Natural killer cell (primary cell): Measurements from ENCODE around the gene OXA1L. TPM values are rescaled to one million over a fixed set of nuclear protein-coding genes. Genes with fewer than 3 reads are reported as not detected.

Experiments used
- ATAC-seq, 3 donors: fragments of 150-1000 bp in 2 of 3; fragments of 200-7000 bp in 1 of 3; cut with Tn5 transposase; 1 replicate in 1 of 3; 2 replicates in 2 of 3; pipeline ENCODE4 v1.10.0; 2021; ENCODE audit warnings: mild to moderate bottlenecking in 2 of 3, moderate library complexity in 2 of 3
- DNase-seq, 2 donors: peaks; one replicate each; pipeline versions ENCODE4 v3.0.0 to v3.0.0-alpha.2; 2013 to 2021; ENCODE audit warnings: mixed read lengths in 1 of 2
- H3K27ac ChIP-seq: one replicate; pipeline ENCODE4 v1.5.1; 2013; ENCODE audit warnings: mild to moderate bottlenecking, low read length
- H3K27me3 ChIP-seq: one replicate; pipeline ENCODE4 v1.6.1; 2013; ENCODE audit warnings: low read length; ENCODE audit not compliant: control insufficient read depth, insufficient read depth
- H3K36me3 ChIP-seq: one replicate; pipeline ENCODE4 v1.6.1; 2013; ENCODE audit warnings: low read length; ENCODE audit not compliant: control insufficient read depth, insufficient read depth
- H3K4me1 ChIP-seq: one replicate; pipeline ENCODE4 v1.6.1; 2013; ENCODE audit warnings: low read length; ENCODE audit not compliant: control insufficient read depth, insufficient read depth
- H3K4me3 ChIP-seq: one replicate; pipeline ENCODE4 v1.5.1; 2013; ENCODE audit warnings: low read length
- H3K9me3 ChIP-seq: one replicate; pipeline ENCODE4 v1.6.1; 2013; ENCODE audit warnings: low read length; ENCODE audit not compliant: control insufficient read depth, insufficient read depth
- H3K27ac Mint-ChIP-seq, 2 donors: one replicate each; pipeline ENCODE4 v1.8.0; 2022; ENCODE audit warnings: mild to moderate bottlenecking in 2 of 2, mixed read lengths in 2 of 2, moderate library complexity in 1 of 2
- H3K27me3 Mint-ChIP-seq, 2 donors: one replicate each; pipeline ENCODE4 v1.8.0; 2022; ENCODE audit warnings: low read depth in 2 of 2, mixed read lengths in 2 of 2
- H3K36me3 Mint-ChIP-seq: one replicate; pipeline ENCODE4 v1.8.0; 2022; ENCODE audit warnings: mixed read lengths
- H3K4me1 Mint-ChIP-seq, 2 donors: one replicate each; pipeline ENCODE4 v1.8.0; 2022; ENCODE audit warnings: mixed read lengths in 2 of 2
- H3K4me3 Mint-ChIP-seq: one replicate; pipeline ENCODE4 v1.8.0; 2022; ENCODE audit warnings: mild to moderate bottlenecking, moderate library complexity, mixed read lengths
- H3K9me3 Mint-ChIP-seq, 2 donors: one replicate each; pipeline ENCODE4 v1.8.0; 2022; ENCODE audit warnings: mixed read lengths in 2 of 2
- WGBS: methylation state at CpG from one replicate; pipeline ENCODE4 v1.1.7; 2013; ENCODE audit warnings: missing lambda C conversion rate; ENCODE audit not compliant: insufficient coverage; 5-methylcytosine and 5-hydroxymethylcytosine counted together
- intact Hi-C: fragments of 100-400 bp; cut with micrococcal nuclease; formaldehyde crosslinking; loops from one replicate; pipeline ENCODE4 v1.14.2; 2022
- total RNA-seq, 4 donors: library from RNA; stranded (reverse); fragments of 120-200 nt in 1 of 4; gene quantifications; one replicate each; pipeline versions ENCODE4 v1.2.3 to v1.2.4, GENCODE V29; 2013 to 2022
- TF ChIP-seq, protein P1 (sequence below): fragments of 200-600 bp; IDR thresholded peaks from one replicate; pipeline ENCODE4 v1.8.0; 2022; ENCODE audit warnings: antibody characterized with exemption

The OXA1L gene
- total RNA-seq, 3 donors from 2014 or later (not counting 1 experiment from before 2014, with no cell fraction given), result 121 to 143 (median 125) TPM

DNA sequence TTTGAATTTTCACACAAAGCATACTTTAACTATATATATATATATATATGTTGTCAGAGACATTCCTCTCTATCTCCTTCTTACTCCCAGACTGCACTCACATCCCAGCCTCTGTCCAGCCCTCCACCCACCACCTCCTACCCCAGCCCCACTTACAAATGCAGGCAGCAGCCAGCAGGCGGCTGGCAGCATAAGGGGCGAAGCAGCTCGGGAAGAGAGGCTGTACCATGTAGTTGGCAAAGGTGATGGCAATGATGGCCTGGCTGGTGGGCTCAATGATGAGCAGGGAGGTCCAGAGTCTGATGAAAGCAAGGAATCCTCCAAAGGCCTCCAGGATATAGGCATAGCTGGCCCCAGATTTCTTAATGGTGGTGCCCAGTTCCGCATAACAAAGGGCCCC lies 46.3 kb downstream of the OXA1L start:
- H3K9me3 ChIP-seq, result no peaks in the 10 kb centered on the region
- Mint-ChIP-seq H3K9me3 (no peaks in the 10 kb centered on the region), H3K27me3 (peaks cover 8% of the 10 kb centered on the region in 2 donors), H3K4me3 (no peak overlapping the region), H3K4me1 (no peaks in the 10 kb centered on the region), H3K36me3 (no peaks in the 10 kb centered on the region), H3K27ac (no peak overlapping the region)
- 96% methylated on average over 4 of the region's 4 CpGs for WGBS
- TF ChIP-seq, protein P1, sequence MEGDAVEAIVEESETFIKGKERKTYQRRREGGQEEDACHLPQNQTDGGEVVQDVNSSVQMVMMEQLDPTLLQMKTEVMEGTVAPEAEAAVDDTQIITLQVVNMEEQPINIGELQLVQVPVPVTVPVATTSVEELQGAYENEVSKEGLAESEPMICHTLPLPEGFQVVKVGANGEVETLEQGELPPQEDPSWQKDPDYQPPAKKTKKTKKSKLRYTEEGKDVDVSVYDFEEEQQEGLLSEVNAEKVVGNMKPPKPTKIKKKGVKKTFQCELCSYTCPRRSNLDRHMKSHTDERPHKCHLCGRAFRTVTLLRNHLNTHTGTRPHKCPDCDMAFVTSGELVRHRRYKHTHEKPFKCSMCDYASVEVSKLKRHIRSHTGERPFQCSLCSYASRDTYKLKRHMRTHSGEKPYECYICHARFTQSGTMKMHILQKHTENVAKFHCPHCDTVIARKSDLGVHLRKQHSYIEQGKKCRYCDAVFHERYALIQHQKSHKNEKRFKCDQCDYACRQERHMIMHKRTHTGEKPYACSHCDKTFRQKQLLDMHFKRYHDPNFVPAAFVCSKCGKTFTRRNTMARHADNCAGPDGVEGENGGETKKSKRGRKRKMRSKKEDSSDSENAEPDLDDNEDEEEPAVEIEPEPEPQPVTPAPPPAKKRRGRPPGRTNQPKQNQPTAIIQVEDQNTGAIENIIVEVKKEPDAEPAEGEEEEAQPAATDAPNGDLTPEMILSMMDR, result no peak
- peak overlapping the region; percentile 29 for H3K27ac ChIP-seq
- no peaks in the 10 kb centered on the region for H3K27me3 ChIP-seq
- peaks cover 15% of the 10 kb centered on the region for H3K4me1 ChIP-seq
- DNase-seq (no peak), ATAC-seq (no peak)
- intact Hi-C loops, result no loop called here
- no peak overlapping the region for H3K4me3 ChIP-seq
- H3K36me3 ChIP-seq, result no peaks in the 10 kb centered on the region

DNA sequence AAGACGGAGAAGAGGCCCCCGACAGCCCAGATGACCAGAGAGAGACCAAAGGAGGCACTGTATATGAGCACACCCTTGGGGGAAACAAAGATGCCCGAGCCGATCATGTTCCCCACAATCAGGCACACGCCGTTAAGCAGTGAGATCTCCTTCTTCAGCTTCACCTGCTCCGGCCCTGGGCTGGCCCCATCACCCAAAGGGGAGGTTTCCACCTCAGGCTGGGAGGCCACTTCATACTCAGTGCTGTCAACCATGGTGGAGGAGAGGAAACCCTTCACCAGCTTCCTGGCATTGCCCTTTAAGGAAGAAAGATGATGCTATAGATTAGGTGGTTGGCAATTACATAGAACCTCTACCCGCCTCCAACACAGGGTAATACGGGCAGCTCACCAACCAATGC lies 46.7 kb downstream of the OXA1L start:
- H3K4me3 ChIP-seq, result no peak overlapping the region
- H3K36me3 ChIP-seq, result no peaks in the 10 kb centered on the region
- peaks cover 15% of the 10 kb centered on the region for H3K4me1 ChIP-seq
- no peaks in the 10 kb centered on the region for H3K9me3 ChIP-seq
- H3K4me1 Mint-ChIP-seq, result no peaks in the 10 kb centered on the region
- no peak for ATAC-seq
- TF ChIP-seq, protein P1, result no peak
- H3K27ac ChIP-seq, result peak overlapping the region; percentile 29
- H3K4me3 Mint-ChIP-seq, result no peak overlapping the region
- DNase-seq, result no peak
- no peaks in the 10 kb centered on the region for H3K27me3 ChIP-seq
- WGBS, result 81% methylated on average over 7 of the region's 9 CpGs
- no peaks in the 10 kb centered on the region for H3K9me3 Mint-ChIP-seq
- H3K36me3 Mint-ChIP-seq, result no peaks in the 10 kb centered on the region
- H3K27ac Mint-ChIP-seq, result no peak overlapping the region
- intact Hi-C loops, result no loop called here
- H3K27me3 Mint-ChIP-seq, result peaks cover 8% of the 10 kb centered on the region in 2 donors

DNA sequence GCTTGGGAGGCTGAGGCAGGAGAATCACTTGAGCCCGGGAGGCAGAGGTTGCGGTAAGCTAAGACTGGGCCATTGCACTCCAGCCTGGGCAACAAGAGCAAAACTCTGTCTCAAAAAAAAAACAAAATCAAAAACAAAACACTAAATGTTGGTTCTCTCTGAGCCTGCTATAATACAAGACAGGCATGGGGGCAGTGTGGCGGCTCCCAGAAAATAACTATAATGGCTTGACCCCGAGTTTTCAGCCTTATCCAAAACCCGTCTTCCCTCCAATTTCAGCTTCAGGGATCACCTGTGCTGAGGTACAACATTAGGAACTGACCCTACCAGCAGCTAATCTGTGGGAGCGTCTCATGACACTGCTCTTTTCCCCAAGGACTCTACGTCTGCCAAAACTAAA lies 47.9 kb downstream of the OXA1L start:
- Mint-ChIP-seq H3K27me3 (peaks cover 8 to 12% of the 10 kb centered on the region in 2 donors), H3K36me3 (no peaks in the 10 kb centered on the region), H3K27ac (no peak overlapping the region), H3K4me3 (no peak overlapping the region), H3K4me1 (no peaks in the 10 kb centered on the region), H3K9me3 (no peaks in the 10 kb centered on the region)
- H3K36me3 ChIP-seq, result no peaks in the 10 kb centered on the region
- H3K27ac ChIP-seq, result no peak overlapping the region
- TF ChIP-seq, protein P1, result no peak
- no peaks in the 10 kb centered on the region for H3K27me3 ChIP-seq
- H3K9me3 ChIP-seq, result no peaks in the 10 kb centered on the region
- intact Hi-C loops, result no loop called here
- H3K4me1 ChIP-seq, result peaks cover 17% of the 10 kb centered on the region
- ATAC-seq (no peak), DNase-seq (no peak)
- WGBS, result 93% methylated on average over 7 of the region's 7 CpGs
- H3K4me3 ChIP-seq, result no peak overlapping the region
